WTC11 (cell line): ENCODE data around the gene SSBP2.

Experiments used
- CREB1 ChIP-seq: sonication (generic); formaldehyde crosslinking; IDR thresholded peaks from 2 replicates; pipeline ENCODE4 v1.8.0; 2023; ENCODE audit warnings: mild to moderate bottlenecking, missing genetic modification reagents
- ESRRA ChIP-seq: sonication (generic); formaldehyde crosslinking; IDR thresholded peaks from 2 replicates; pipeline ENCODE4 v1.8.1; 2022; ENCODE audit warnings: mild to moderate bottlenecking, missing genetic modification reagents, borderline replicate concordance
- ETV6 ChIP-seq: sonication (generic); formaldehyde crosslinking; IDR thresholded peaks from 2 replicates; pipeline ENCODE4 v1.8.1; 2022; ENCODE audit warnings: mild to moderate bottlenecking, missing genetic modification reagents
- FOXK1 ChIP-seq: sonication (generic); formaldehyde crosslinking; IDR thresholded peaks from 2 replicates; pipeline ENCODE4 v1.8.0; 2022; ENCODE audit warnings: mild to moderate bottlenecking, moderate library complexity, missing genetic modification reagents
- MAX ChIP-seq: sonication (generic); formaldehyde crosslinking; IDR thresholded peaks from 2 replicates; pipeline ENCODE4 v1.8.0; 2022; ENCODE audit warnings: mild to moderate bottlenecking, missing genetic modification reagents
- SP1 ChIP-seq: sonication (generic); formaldehyde crosslinking; conservative IDR thresholded peaks from 2 replicates; pipeline ENCODE4 v1.8.1; 2022; ENCODE audit warnings: missing genetic modification reagents
- TEAD4 ChIP-seq: sonication (generic); formaldehyde crosslinking; IDR thresholded peaks from 2 replicates; pipeline ENCODE4 v1.8.0; 2022; ENCODE audit warnings: mild to moderate bottlenecking, missing genetic modification reagents
- ZNF671 ChIP-seq: fragments of 250-450 bp; sonication (Bioruptor Pico); IDR thresholded peaks from 2 replicates; pipeline ENCODE4 v1.8.0; 2021; ENCODE audit warnings: mild to moderate bottlenecking
- TF ChIP-seq, protein P1 (sequence below): fragments of 200-600 bp; IDR thresholded peaks from 2 replicates; pipeline ENCODE4 v1.8.0; 2022; ENCODE audit warnings: antibody characterized with exemption

DNA sequence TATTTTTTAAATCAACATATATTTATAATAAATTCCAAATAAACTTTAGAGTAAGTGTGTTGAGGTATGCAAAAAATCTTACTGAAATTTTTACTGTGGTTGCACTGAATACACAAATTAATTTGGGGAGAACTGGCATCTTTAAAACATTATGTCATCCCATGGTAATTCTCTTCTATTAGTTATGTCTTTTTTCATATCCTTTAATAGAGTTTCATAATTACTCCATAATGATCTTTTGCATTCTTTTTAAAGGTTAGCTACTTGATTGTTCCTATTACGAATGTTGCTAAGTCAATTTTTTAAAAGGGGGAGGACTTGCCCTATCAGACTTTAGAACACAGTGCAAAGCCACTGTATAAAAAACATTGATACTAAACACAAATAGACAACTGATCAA is 26.8 kb downstream of the SSBP2 start:
- TF ChIP-seq ZNF671 (CRISPR knock-in tag) = no peak
- TF ChIP-seq ESRRA = no peak
- TF ChIP-seq, protein P1, sequence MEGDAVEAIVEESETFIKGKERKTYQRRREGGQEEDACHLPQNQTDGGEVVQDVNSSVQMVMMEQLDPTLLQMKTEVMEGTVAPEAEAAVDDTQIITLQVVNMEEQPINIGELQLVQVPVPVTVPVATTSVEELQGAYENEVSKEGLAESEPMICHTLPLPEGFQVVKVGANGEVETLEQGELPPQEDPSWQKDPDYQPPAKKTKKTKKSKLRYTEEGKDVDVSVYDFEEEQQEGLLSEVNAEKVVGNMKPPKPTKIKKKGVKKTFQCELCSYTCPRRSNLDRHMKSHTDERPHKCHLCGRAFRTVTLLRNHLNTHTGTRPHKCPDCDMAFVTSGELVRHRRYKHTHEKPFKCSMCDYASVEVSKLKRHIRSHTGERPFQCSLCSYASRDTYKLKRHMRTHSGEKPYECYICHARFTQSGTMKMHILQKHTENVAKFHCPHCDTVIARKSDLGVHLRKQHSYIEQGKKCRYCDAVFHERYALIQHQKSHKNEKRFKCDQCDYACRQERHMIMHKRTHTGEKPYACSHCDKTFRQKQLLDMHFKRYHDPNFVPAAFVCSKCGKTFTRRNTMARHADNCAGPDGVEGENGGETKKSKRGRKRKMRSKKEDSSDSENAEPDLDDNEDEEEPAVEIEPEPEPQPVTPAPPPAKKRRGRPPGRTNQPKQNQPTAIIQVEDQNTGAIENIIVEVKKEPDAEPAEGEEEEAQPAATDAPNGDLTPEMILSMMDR = no peak
- no peak for TF ChIP-seq TEAD4 (CRISPR knock-in tag)
- TF ChIP-seq ETV6 (CRISPR knock-in tag) = no peak
- TF ChIP-seq FOXK1 (CRISPR knock-in tag) = no peak
- TF ChIP-seq MAX (CRISPR knock-in tag) = no peak
- no peak for TF ChIP-seq CREB1 (CRISPR knock-in tag)
- no peak for TF ChIP-seq SP1 (CRISPR knock-in tag)
